Astrocyte (in vitro differentiated cells and primary cell): Measurements from ENCODE around the gene PPT2. TPM values are rescaled to one million over a fixed set of nuclear protein-coding genes. Genes with fewer than 3 reads are reported as not detected.

Source experiments
- DNase-seq: peaks from one replicate; pipeline ENCODE4 v3.0.0-alpha.2; 2010; ENCODE audit warnings: low read depth
- FAIRE-seq: peaks from 2 replicates; lab custom pipeline; 2011; peaks lifted over from hg19 to GRCh38; lab: Jason Lieb, UNC
- H2AFZ ChIP-seq: 2 replicates; pipeline ENCODE4 v1.6.0; 2012; ENCODE audit warnings: low read depth, low read length, inconsistent platforms
- H3K27ac ChIP-seq: 2 replicates; pipeline ENCODE4 v1.5.1; 2011; ENCODE audit warnings: low read depth, low read length, inconsistent platforms
- H3K27me3 ChIP-seq: 2 replicates; pipeline ENCODE4 v1.6.0; 2011; ENCODE audit warnings: low read length, inconsistent platforms; ENCODE audit not compliant: insufficient read depth
- H3K36me3 ChIP-seq: 2 replicates; pipeline ENCODE4 v1.5.1; 2011; ENCODE audit warnings: low read length, inconsistent platforms; ENCODE audit not compliant: insufficient read depth
- H3K4me1 ChIP-seq: 2 replicates; pipeline ENCODE4 v1.5.1; 2011; ENCODE audit warnings: low read length, inconsistent platforms; ENCODE audit not compliant: insufficient read depth
- H3K4me2 ChIP-seq: 2 replicates; pipeline ENCODE4 v1.6.0; 2012; ENCODE audit warnings: low read length, inconsistent platforms
- H3K4me3 ChIP-seq: 2 replicates; pipeline ENCODE4 v1.5.1; 2011; ENCODE audit warnings: low read depth, mild to moderate bottlenecking, low read length, inconsistent platforms; ENCODE audit not compliant: insufficient read depth
- H3K79me2 ChIP-seq: 2 replicates; pipeline ENCODE4 v1.6.0; 2012; ENCODE audit warnings: mild to moderate bottlenecking, low read length, inconsistent platforms; ENCODE audit not compliant: insufficient read depth
- H3K9ac ChIP-seq: 2 replicates; pipeline ENCODE4 v1.6.0; 2012; ENCODE audit warnings: mild to moderate bottlenecking, low read length, inconsistent platforms
- H3K9me3 ChIP-seq: 2 replicates; pipeline ENCODE4 v1.5.1; 2012; ENCODE audit warnings: low read depth, mild to moderate bottlenecking, low read length, inconsistent platforms; ENCODE audit not compliant: insufficient read depth
- H4K20me1 ChIP-seq: 2 replicates; pipeline ENCODE4 v1.6.0; 2012; ENCODE audit warnings: low read length, inconsistent platforms; ENCODE audit not compliant: insufficient read depth
- H3K27ac Mint-ChIP-seq: one replicate; pipeline ENCODE4 v1.8.0; 2021; ENCODE audit warnings: mild to moderate bottlenecking, mixed read lengths; ENCODE audit not compliant: unreplicated experiment
- H3K27me3 Mint-ChIP-seq: one replicate; pipeline ENCODE4 v1.8.0; 2021; ENCODE audit warnings: low read depth, mixed read lengths; ENCODE audit not compliant: unreplicated experiment
- H3K36me3 Mint-ChIP-seq: one replicate; pipeline ENCODE4 v1.8.0; 2021; ENCODE audit warnings: low read depth, mixed read lengths; ENCODE audit not compliant: unreplicated experiment
- H3K4me1 Mint-ChIP-seq: one replicate; pipeline ENCODE4 v1.8.0; 2021; ENCODE audit warnings: low read depth, mixed read lengths; ENCODE audit not compliant: unreplicated experiment
- H3K4me3 Mint-ChIP-seq: one replicate; pipeline ENCODE4 v1.8.0; 2021; ENCODE audit warnings: mild to moderate bottlenecking, moderate library complexity, mixed read lengths; ENCODE audit not compliant: unreplicated experiment
- H3K9me3 Mint-ChIP-seq: one replicate; pipeline ENCODE4 v1.8.0; 2021; ENCODE audit warnings: mild to moderate bottlenecking, mixed read lengths; ENCODE audit not compliant: unreplicated experiment
- CTCF ChIP-seq: IDR thresholded peaks from 2 replicates; pipeline ENCODE4 v1.5.1; 2011; ENCODE audit warnings: low read depth, mild to moderate bottlenecking, inconsistent platforms, low read length, moderate library complexity; ENCODE audit not compliant: insufficient read depth
- EZH2 ChIP-seq: IDR thresholded peaks from 2 replicates; pipeline ENCODE4 v1.6.1; 2012; ENCODE audit warnings: mild to moderate bottlenecking, low read length, inconsistent platforms; ENCODE audit not compliant: insufficient read depth
- total RNA-seq: library from RNA; stranded (reverse); gene quantifications from 2 replicates; pipeline ENCODE4 v1.2.1, GENCODE V29; 2021

PPT2 gene
- total RNA-seq, 1 donor from 2014 or later, result 33.0 TPM

- Histone ChIP-seq H3K4me2 (no peak overlapping the region), H3K36me3 (peaks cover 20% of the 10 kb centered on the region), H3K27ac (no peak overlapping the region), H3K4me1 (peaks cover 12% of the 10 kb centered on the region), H2AFZ (no peak overlapping the region), H3K9me3 (no peaks in the 10 kb centered on the region), H4K20me1 (peaks cover 21% of the 10 kb centered on the region), H3K4me3 (no peak overlapping the region), H3K27me3 (no peaks in the 10 kb centered on the region), H3K9ac (peak overlapping the region; percentile 29), H3K79me2 (peaks cover 4% of the 10 kb centered on the region)
- FAIRE-seq (no peak), DNase-seq (peak; percentile 56)
- H3K27ac Mint-ChIP-seq, result no peak overlapping the region
- H3K4me3 Mint-ChIP-seq, result no peak overlapping the region
- peaks cover 19% of the 10 kb centered on the region for H3K36me3 Mint-ChIP-seq
- no peaks in the 10 kb centered on the region for H3K9me3 Mint-ChIP-seq
- TF ChIP-seq EZH2, result no peak
- TF ChIP-seq CTCF, result peak; percentile 91
- H3K4me1 Mint-ChIP-seq, result peaks cover 5% of the 10 kb centered on the region
- no peaks in the 10 kb centered on the region for H3K27me3 Mint-ChIP-seq
Observed at GRCh38 chr6:32118782-32119628, 34.9 kb upstream of the PPT2 start.

- Histone ChIP-seq H3K9ac (no peak overlapping the region), H3K79me2 (peaks cover 5% of the 10 kb centered on the region), H3K4me1 (peaks cover 3% of the 10 kb centered on the region), H4K20me1 (peaks cover 24% of the 10 kb centered on the region), H3K36me3 (peaks cover 20% of the 10 kb centered on the region), H3K9me3 (no peaks in the 10 kb centered on the region), H3K4me2 (no peak overlapping the region), H3K27me3 (no peaks in the 10 kb centered on the region), H3K4me3 (no peak overlapping the region), H3K27ac (no peak overlapping the region), H2AFZ (no peak overlapping the region)
- no peak for TF ChIP-seq CTCF
- TF ChIP-seq EZH2, result no peak
- Mint-ChIP-seq H3K36me3 (peaks cover 22% of the 10 kb centered on the region), H3K27me3 (no peaks in the 10 kb centered on the region), H3K9me3 (no peaks in the 10 kb centered on the region), H3K27ac (no peak overlapping the region), H3K4me1 (no peaks in the 10 kb centered on the region), H3K4me3 (no peak overlapping the region)
- DNase-seq (no peak), FAIRE-seq (no peak)
Observed at GRCh38 chr6:32120573-32121059, 33.3 kb upstream of the PPT2 start.

GRCh38 chr6:32123681-32124080, 30.3 kb upstream of the PPT2 start:
- Mint-ChIP-seq H3K36me3 (peaks cover 18% of the 10 kb centered on the region), H3K4me3 (no peak overlapping the region), H3K9me3 (no peaks in the 10 kb centered on the region), H3K27ac (no peak overlapping the region), H3K4me1 (peaks cover 13% of the 10 kb centered on the region), H3K27me3 (no peaks in the 10 kb centered on the region)
- H3K4me2 ChIP-seq, result no peak overlapping the region
- peaks cover 3% of the 10 kb centered on the region for H3K36me3 ChIP-seq
- H3K9ac ChIP-seq, result no peak overlapping the region
- H3K27me3 ChIP-seq, result no peaks in the 10 kb centered on the region
- H2AFZ ChIP-seq, result no peak overlapping the region
- peaks cover 17% of the 10 kb centered on the region for H4K20me1 ChIP-seq
- no peaks in the 10 kb centered on the region for H3K9me3 ChIP-seq
- peaks cover 15% of the 10 kb centered on the region for H3K4me1 ChIP-seq
- no peak overlapping the region for H3K4me3 ChIP-seq
- H3K27ac ChIP-seq, result no peak overlapping the region
- FAIRE-seq, result no peak
- H3K79me2 ChIP-seq, result peaks cover 30% of the 10 kb centered on the region
- no peak for DNase-seq
- TF ChIP-seq EZH2, result no peak
- no peak for TF ChIP-seq CTCF
